ENCODE data around the gene ZNF691.

DNA sequence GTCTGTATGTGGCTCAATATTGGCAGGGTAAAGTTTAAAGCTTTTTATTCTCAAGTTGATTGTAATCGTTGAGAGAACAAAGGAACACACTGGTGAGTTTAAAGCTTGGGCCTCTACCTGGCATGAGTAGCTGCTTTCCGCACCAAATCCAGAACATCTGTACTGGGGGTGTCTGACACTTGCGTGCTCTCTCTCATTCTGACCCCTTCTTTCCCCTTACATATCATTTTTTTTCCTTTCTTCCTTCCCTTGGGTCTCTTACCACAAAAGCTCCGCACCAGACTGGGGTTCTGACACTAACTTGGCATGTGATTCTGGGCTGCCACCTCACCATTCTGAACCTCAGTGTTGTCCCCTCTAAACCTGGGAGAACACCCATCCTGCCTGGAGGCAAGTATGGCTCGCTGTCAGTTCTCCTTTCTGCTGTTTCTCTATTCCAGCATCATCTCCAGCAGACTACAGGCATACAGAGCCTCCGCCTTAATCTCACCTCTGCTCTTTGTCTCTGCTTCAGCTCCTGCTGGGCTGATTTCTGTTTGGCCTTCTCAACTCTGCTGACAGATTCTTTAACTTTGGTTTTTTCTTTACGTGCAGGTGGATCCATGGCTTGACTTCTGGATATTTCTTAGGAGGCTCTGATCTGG, 30.4 kb upstream of the ZNF691 start:
- TF ChIP-seq, protein P1, sequence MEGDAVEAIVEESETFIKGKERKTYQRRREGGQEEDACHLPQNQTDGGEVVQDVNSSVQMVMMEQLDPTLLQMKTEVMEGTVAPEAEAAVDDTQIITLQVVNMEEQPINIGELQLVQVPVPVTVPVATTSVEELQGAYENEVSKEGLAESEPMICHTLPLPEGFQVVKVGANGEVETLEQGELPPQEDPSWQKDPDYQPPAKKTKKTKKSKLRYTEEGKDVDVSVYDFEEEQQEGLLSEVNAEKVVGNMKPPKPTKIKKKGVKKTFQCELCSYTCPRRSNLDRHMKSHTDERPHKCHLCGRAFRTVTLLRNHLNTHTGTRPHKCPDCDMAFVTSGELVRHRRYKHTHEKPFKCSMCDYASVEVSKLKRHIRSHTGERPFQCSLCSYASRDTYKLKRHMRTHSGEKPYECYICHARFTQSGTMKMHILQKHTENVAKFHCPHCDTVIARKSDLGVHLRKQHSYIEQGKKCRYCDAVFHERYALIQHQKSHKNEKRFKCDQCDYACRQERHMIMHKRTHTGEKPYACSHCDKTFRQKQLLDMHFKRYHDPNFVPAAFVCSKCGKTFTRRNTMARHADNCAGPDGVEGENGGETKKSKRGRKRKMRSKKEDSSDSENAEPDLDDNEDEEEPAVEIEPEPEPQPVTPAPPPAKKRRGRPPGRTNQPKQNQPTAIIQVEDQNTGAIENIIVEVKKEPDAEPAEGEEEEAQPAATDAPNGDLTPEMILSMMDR (IDR thresholded peaks at IDR 0.05) = no peak
- no peak for TF ChIP-seq POLR2AphosphoS5 (IDR thresholded peaks at IDR 0.05; ENCODE audit: insufficient read depth in 1 of 2, low read depth in 1 of 2)
